Activated CD8-positive, alpha-beta T cell treated with anti-CD3 and anti-CD28 coated beads, Interleukin-2, amount 10 ng/mL, durations not matched to agents 7 days and 5 days (primary cell): ENCODE data around the gene MIF4GD. TPM values are rescaled to one million over a fixed set of nuclear protein-coding genes. Genes with fewer than 3 reads are reported as not detected.

Source experiments
- ATAC-seq: fragments of 150-1000 bp; cut with Tn5 transposase; one replicate; pipeline ENCODE4 v1.10.0; 2021; ENCODE audit warnings: moderate library complexity
- CTCF ChIA-PET: fragments of 350-600 bp; sonication (Branson Sonifier 250); formaldehyde crosslinking; loops from one replicate; lab custom pipeline; 2021; ENCODE audit warnings: antibody characterized with exemption; lab: Charles Lee
- POLR2A ChIA-PET: fragments of 350-600 bp; sonication (Branson Sonifier 250); formaldehyde crosslinking; loops from one replicate; lab custom pipeline; 2021; ENCODE audit warnings: antibody characterized with exemption; lab: Charles Lee
- DNase-seq: peaks from one replicate; pipeline ENCODE4 v3.0.0-alpha.2; 2020
- H3K27ac Mint-ChIP-seq: one replicate; pipeline ENCODE4 v1.8.0; 2021; ENCODE audit warnings: mild to moderate bottlenecking, mixed read lengths
- H3K27me3 Mint-ChIP-seq: one replicate; pipeline ENCODE4 v1.8.0; 2021; ENCODE audit warnings: low read depth, mixed read lengths
- H3K36me3 Mint-ChIP-seq: one replicate; pipeline ENCODE4 v1.8.0; 2021; ENCODE audit warnings: low read depth, mixed read lengths
- H3K4me1 Mint-ChIP-seq: one replicate; pipeline ENCODE4 v1.8.0; 2021; ENCODE audit warnings: low read depth, mixed read lengths
- H3K4me3 Mint-ChIP-seq: one replicate; pipeline ENCODE4 v1.8.0; 2021; ENCODE audit warnings: mild to moderate bottlenecking, mixed read lengths
- H3K9me3 Mint-ChIP-seq: one replicate; pipeline ENCODE4 v1.8.0; 2022; ENCODE audit warnings: mixed read lengths; ENCODE audit not compliant: insufficient read depth
- total RNA-seq, 2 experiments: library from RNA; stranded (reverse); gene quantifications; one replicate each; pipeline ENCODE4 v1.2.3, GENCODE V29; 2021

MIF4GD gene, protein sequence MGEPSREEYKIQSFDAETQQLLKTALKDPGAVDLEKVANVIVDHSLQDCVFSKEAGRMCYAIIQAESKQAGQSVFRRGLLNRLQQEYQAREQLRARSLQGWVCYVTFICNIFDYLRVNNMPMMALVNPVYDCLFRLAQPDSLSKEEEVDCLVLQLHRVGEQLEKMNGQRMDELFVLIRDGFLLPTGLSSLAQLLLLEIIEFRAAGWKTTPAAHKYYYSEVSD
- 10 to 100 TPM; 52.1 to 56.3 TPM for total RNA-seq

DNA sequence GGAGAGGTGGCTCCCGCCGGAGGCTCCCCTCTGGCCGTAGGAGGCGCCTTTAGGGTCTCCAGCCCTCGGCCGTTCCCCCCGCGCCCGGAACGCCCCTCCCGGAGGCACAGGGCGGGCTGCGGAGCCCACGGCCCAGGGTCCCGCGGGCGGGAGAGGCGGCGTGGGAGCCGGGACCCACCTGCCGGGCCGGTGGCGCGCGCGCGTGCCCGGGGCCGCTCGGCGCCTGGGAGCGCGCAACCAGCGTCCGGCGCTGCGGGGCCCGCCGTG, at the start of gene MIF4GD:
TSS of gene MIF4GD (minus strand) at position 266 of the 267 bp plus-strand sequence. CDS start 1,036 bp downstream, outside the sequence.
- Mint-ChIP-seq H3K36me3 (peaks cover 32% of the 10 kb centered on the region), H3K27ac (peak within 1 kb of the TSS; percentile 93), H3K4me1 (peaks cover 36% of the 10 kb centered on the region), H3K27me3 (no peaks in the 10 kb centered on the region), H3K4me3 (peak within 1 kb of the TSS; percentile 83), H3K9me3 (no peaks in the 10 kb centered on the region)
- ChIA-PET POLR2A (interaction anchor here (0.6 to 6.9 kb wide), 22 partner anchors 10 to 419 kb away, joined by 3 to 112 read pairs (median 4); partner anchors contain the start of genes GGA3, GRB2, JPT1 and MRPS7), CTCF (interaction anchor here (0.6 to 6.0 kb wide), 52 partner anchors 9 to 556 kb away, joined by 3 to 98 read pairs (median 4); partner anchors contain the start of genes GGA3, GRB2, MRPL58 and MRPS7)
- DNase-seq (no peak), ATAC-seq (peak; percentile 31)

DNA sequence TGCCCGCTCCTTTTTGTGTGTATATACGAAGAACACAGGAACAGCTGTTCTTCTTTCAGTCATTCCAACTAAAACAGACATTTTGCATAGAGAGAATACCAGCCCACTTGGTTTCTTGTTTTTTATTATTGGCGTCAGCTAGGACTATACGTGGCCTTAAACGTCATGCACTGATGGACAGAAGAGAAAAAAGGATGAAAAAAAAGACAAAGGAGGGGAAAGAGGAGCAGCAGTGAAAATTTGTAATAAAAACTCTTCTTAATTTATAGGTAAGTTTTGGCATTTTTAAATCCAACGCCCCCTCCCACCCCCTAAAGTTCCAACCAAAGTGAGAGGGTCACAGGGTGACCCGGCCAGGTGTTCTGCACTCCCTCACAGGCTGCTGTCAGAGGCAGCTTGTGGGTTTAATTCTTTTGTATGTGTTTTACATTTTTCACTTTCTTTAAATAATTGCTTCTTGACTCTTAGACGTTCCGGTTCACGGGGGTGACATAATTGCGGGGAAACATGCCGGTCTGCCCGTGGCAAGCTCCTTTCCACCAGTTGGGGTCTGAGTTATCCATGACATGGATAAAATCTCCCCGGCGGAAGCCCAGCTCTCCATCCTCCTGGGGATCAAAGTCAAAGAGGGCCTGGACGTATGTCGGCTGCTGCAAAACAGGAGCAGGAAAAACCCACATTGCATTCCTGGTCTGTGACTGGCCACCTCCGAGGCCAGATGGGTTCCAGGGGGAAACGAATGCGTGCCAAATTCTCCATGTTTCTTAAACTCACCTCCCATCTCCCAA, 49.1 kb upstream of the MIF4GD start:
- DNase-seq (no peak), ATAC-seq (no peak)
- CTCF ChIA-PET: interaction anchor here (0.6 to 5.7 kb wide), 8 partner anchors 24 to 92 kb away, joined by 3 to 69 read pairs (median 4); partner anchors contain the start of genes GRB2 and SLC25A19
- Mint-ChIP-seq H3K27ac (peak overlapping the region; percentile 57), H3K27me3 (no peaks in the 10 kb centered on the region), H3K36me3 (peaks cover 47% of the 10 kb centered on the region), H3K4me3 (no peak overlapping the region), H3K9me3 (no peaks in the 10 kb centered on the region), H3K4me1 (peaks cover 28% of the 10 kb centered on the region)
- POLR2A ChIA-PET: interaction anchor here (0.5 to 1.3 kb wide), 2 partner anchors 30 to 49 kb away, joined by 3 to 4 read pairs; partner anchors contain the start of gene MIF4GD

DNA sequence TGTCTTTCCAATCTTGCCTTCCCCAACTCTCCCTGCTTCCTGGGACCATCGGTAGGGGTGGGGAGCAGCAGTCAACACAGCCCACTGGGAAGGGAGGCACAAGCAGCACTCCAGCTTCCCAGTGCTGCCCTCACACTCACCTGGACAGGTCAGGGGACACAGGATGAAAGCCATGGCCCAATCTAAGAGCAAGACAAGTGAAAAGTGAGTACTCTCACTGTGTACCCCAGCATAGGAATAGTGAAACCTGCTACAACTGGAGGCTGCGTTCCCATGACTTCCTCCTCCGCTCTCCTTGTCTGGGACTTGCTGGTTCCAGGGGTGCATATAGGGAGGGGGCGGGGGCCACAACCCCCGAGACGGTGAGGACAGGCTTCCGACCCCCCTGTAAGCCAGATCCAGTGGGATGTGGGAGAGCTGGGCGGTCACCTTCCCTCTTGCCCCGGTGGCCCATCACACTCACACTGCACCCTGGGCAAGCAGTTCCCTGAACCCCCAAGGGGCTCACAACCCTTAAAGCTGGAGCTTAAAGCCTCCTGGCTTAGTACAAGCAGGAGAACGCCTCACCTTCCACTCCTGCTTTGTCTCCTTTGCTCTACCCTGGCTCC, 47.7 kb upstream of the MIF4GD start:
- no peak overlapping the region for H3K27ac Mint-ChIP-seq
- ChIA-PET POLR2A (no interaction called here), CTCF (interaction anchor here (1.2 kb wide), 1 partner anchor 94 kb away, joined by 3 read pairs; no protein-coding TSS in a partner anchor)
- no peaks in the 10 kb centered on the region for H3K9me3 Mint-ChIP-seq
- no peak for ATAC-seq
- H3K4me1 Mint-ChIP-seq: peaks cover 29% of the 10 kb centered on the region
- H3K4me3 Mint-ChIP-seq: no peak overlapping the region
- H3K36me3 Mint-ChIP-seq: peaks cover 40% of the 10 kb centered on the region
- DNase-seq: no peak
- no peaks in the 10 kb centered on the region for H3K27me3 Mint-ChIP-seq

DNA sequence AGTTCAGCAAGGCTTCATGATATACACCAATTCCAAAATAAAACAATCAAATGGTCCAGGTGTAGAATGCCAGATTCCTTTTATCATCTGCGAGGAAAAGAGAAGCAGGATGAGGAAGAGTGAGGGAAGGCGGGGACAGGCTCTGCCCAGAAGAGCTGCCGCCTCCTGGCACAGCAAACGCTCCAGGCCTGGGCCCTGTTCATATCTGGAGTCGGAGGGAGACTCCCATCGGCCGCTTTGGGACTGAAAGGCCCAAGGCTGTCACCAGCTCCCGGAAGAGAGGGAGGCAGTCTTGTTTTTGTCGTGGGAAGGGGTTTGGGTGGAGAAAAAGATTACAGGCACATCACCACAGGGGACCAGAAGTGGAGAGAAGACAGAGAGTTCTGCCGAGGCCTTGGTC, 47.2 kb upstream of the MIF4GD start:
- Mint-ChIP-seq H3K9me3 (no peaks in the 10 kb centered on the region), H3K4me3 (no peak overlapping the region), H3K27ac (peak overlapping the region; percentile 25), H3K27me3 (no peaks in the 10 kb centered on the region), H3K36me3 (peaks cover 36% of the 10 kb centered on the region), H3K4me1 (peaks cover 25% of the 10 kb centered on the region)
- DNase-seq: no peak
- ChIA-PET POLR2A (no interaction called here), CTCF (no interaction called here)
- ATAC-seq: no peak

DNA sequence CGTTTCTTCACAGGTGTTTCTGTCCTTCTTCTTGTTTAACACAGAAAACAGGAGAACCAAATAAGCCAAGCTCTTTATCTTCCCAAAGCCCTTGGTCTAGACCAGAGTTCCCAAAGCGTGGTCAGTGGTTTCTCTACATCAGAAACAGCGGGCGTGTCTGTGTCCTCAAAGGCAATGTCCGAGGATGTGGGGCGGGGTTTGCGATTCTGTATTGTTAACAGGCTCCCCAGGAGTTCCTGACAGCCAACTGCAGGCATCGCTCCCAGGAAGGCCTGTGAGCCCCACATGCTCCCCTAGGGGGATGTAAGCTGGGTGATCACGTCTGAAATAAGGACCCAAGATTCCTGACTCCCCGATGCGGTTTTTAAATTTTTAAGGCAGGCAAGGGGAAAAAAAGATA, 46.6 kb upstream of the MIF4GD start:
- ATAC-seq: no peak
- POLR2A ChIA-PET: interaction anchor here (1.0 kb wide), 1 partner anchor 88 kb away, joined by 4 read pairs; no protein-coding TSS in a partner anchor
- Mint-ChIP-seq H3K27me3 (no peaks in the 10 kb centered on the region), H3K9me3 (no peaks in the 10 kb centered on the region), H3K27ac (peak overlapping the region; percentile 12), H3K4me1 (peaks cover 25% of the 10 kb centered on the region), H3K36me3 (peaks cover 34% of the 10 kb centered on the region), H3K4me3 (no peak overlapping the region)
- CTCF ChIA-PET: interaction anchor here (2.3 kb wide), 1 partner anchor 28 kb away, joined by 9 read pairs; the partner anchor contains the start of gene SLC25A19
- DNase-seq: no peak

DNA sequence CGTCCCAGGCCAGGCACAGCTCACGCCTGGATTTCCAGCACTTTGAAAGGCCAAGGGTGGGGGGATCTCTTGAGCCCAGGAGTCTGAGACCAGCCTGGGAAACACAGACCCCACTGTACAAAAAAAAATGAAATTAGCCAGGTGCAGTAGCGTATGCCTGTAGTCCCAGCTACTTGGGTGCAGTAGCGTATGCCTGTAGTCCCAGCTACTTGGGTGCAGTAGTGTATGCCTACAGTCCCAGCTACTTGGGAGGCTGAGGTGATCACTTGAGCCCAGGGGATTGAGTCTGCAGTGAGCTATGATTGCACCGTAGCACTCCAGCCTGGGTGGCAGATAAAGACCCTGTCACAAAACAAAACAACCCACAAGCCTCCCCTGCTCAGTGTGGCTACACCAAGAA, 45.2 kb upstream of the MIF4GD start:
- ATAC-seq (peak; percentile 12), DNase-seq (no peak)
- H3K4me3 Mint-ChIP-seq: no peak overlapping the region
- ChIA-PET CTCF (interaction anchor here (1.1 to 2.3 kb wide), 5 partner anchors 27 to 107 kb away, joined by 3 to 9 read pairs (median 4); partner anchors contain the start of genes MIF4GD and SLC25A19), POLR2A (interaction anchor here (0.9 to 1.1 kb wide), 2 partner anchors 8 to 97 kb away, joined by 3 read pairs; no protein-coding TSS in a partner anchor)
- H3K27me3 Mint-ChIP-seq: no peaks in the 10 kb centered on the region
- H3K36me3 Mint-ChIP-seq: peaks cover 26% of the 10 kb centered on the region
- H3K27ac Mint-ChIP-seq: peak overlapping the region; percentile 61
- H3K9me3 Mint-ChIP-seq: no peaks in the 10 kb centered on the region
- H3K4me1 Mint-ChIP-seq: peaks cover 30% of the 10 kb centered on the region

DNA sequence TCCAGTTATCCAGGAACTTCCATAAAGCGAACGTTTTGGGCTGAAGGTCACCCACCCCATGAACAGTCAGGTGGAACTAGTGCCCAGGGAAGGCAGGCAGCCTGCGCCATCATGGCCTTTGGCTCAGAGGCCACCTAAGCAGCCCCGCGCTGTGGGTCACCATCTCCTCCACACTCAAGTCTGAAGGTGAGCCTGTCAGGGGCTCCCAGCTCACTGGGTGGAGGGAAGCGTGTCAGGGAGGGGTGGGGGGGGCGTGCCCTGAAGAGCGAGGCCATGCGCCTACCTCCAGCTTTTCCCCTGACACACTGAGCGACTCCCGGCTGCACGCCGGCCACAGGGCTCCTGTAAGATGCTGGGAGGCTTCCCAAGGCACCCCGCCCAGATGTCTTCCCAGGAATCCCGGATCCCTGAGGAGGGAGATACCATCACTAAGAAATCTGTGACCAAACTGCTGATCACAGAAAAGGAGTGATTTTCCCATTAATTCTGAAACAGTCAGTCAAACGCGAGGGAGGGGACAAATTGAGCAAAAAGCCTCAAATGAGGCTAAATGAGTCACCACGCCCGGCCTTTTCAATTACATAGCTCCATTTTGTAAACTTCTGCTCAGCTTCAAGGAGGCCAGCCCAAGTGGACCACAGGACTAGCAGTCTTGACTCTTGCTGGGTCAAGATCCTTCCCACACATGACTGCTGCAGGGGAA, 44.7 kb upstream of the MIF4GD start:
- Mint-ChIP-seq H3K27ac (peak overlapping the region; percentile 61), H3K4me1 (peaks cover 30% of the 10 kb centered on the region), H3K4me3 (no peak overlapping the region), H3K36me3 (peaks cover 22% of the 10 kb centered on the region), H3K9me3 (no peaks in the 10 kb centered on the region), H3K27me3 (no peaks in the 10 kb centered on the region)
- DNase-seq: no peak
- CTCF ChIA-PET: interaction anchor here (1.1 to 2.3 kb wide), 4 partner anchors 26 to 108 kb away, joined by 3 to 9 read pairs (median 6); partner anchors contain the start of genes MIF4GD and SLC25A19
- peak; percentile 9 for ATAC-seq
- POLR2A ChIA-PET: interaction anchor here (0.9 to 1.1 kb wide), 2 partner anchors 8 to 97 kb away, joined by 3 read pairs; no protein-coding TSS in a partner anchor

DNA sequence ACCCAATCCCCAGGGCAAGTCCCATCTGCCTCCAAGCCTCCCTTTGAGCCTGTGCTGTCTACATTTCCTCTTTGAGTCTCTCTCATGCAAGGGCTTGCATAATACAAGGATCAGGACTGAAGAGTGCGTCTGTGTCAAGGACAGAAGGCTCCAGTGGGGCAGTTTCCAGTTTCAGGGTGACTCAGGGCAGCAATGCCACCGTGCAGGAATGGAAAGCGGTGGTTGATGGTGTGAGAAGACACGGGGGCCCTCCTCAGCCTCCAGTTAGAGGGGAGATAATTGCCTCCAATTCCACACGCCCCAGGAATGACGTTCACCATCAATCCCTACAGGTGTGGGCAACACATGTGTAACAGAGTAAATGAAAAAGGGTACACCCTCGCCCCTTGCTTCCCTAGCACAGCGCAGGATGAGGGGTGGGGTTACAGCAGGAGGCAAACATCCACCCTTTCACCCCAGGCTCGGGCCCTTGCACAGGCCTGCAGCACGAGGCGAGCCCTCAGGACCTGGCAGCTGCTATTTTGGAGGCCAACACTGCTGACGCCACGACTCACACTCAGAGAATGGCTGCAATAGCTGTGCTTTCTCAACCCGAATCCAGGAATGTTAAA, 43.0 kb upstream of the MIF4GD start:
- ChIA-PET POLR2A (no interaction called here), CTCF (interaction anchor here (1.1 to 1.3 kb wide), 2 partner anchors 7 to 9 kb away, joined by 3 to 5 read pairs; no protein-coding TSS in a partner anchor)
- ATAC-seq (no peak), DNase-seq (no peak)
- Mint-ChIP-seq H3K4me3 (no peak overlapping the region), H3K27me3 (no peaks in the 10 kb centered on the region), H3K27ac (peak overlapping the region; percentile 1), H3K9me3 (no peaks in the 10 kb centered on the region), H3K36me3 (peaks cover 12% of the 10 kb centered on the region), H3K4me1 (peaks cover 30% of the 10 kb centered on the region)

DNA sequence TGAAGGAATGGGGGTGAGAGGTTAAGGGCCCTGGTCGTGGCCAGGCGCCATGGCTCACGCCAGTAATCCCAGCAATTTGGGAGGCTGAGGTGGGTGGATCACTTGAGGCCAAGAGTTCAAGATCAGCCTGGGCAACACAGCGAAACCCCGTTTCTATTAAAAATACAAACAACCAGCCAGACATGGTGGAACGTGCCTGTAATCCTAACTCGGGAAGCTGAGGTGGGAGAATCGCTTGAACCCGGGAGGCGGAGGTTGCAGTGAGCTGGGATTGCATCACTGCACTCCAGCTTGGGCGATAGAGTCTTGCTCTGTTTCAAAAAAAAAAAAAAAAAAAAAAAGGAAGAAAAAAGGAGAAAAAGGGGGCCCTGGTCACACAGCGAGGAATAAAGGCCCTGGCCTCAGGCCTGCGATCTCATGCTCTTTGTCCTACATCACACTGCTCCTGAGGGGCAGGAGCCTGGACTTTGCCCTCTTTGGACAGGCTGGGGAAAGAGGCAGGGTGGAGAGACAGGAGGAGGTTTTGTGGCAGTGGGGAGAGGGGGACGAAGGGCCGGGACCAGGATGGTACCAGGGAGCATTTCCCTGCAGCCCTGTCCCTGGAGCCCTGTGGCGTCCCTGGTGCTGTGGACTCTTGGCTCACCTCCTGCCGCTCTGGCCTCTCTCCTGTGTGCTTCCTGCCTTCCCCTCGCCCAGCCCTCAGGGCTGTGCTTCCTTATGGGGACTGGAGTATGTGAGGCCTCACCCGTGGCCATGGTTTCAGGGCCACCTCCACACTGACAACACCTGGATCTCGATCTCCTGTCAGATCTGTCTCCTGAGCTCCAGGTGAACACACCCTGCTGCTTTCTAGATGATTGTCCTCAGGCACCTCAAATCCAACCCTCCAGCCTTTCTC, 38.0 kb upstream of the MIF4GD start:
- ChIA-PET POLR2A (interaction anchor here (1.2 kb wide), 1 partner anchor 7 kb away, joined by 3 read pairs; no protein-coding TSS in a partner anchor), CTCF (interaction anchor here (2.1 to 3.2 kb wide), 2 partner anchors 13 to 103 kb away, joined by 6 to 13 read pairs; no protein-coding TSS in a partner anchor)
- H3K36me3 Mint-ChIP-seq: no peaks in the 10 kb centered on the region
- H3K4me3 Mint-ChIP-seq: no peak overlapping the region
- no peak overlapping the region for H3K27ac Mint-ChIP-seq
- no peaks in the 10 kb centered on the region for H3K9me3 Mint-ChIP-seq
- peaks cover 9% of the 10 kb centered on the region for H3K4me1 Mint-ChIP-seq
- DNase-seq: no peak
- H3K27me3 Mint-ChIP-seq: no peaks in the 10 kb centered on the region
- no peak for ATAC-seq
